CD4-positive, alpha-beta T cell treated with Interleukin-1 beta for 1 hour (primary cell): Measurements from ENCODE around the gene EHMT1.
"Not testable (repeated sequence)": the region's sequence is repeated elsewhere in the genome, so short reads cannot be mapped to it uniquely, and the experiment has no call there.

ENCODE experiments used
- DNase-seq, 2 donors: peaks; one replicate each; pipeline ENCODE4 v3.0.0-alpha.2; 2020 to 2022

The EHMT1 gene

DNA sequence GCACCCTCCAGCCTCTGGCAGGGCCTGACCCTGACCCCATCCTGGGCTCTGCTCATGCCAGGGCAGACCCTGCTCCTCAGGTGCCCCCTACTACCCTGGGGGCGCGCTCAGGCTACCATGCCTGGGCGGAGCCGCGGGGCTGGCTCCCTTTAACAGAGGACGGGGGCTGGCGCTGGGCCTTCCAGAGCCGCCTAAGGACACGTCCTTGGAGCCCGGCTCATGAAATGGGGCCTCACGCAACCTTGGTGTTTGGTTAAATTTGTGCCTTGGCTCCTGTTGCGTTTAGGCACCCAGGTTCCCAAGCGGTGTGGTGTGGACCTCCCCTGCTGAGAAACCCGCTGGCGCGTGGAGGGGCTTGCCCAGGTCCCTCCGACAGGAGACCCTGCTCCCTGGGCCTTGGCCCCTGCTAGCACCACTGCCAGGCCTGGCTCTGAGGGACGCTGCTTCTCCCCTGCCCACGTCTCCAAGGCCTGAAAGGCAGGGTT is 3.4 kb upstream of the EHMT1 start:
- no peak for DNase-seq

DNA sequence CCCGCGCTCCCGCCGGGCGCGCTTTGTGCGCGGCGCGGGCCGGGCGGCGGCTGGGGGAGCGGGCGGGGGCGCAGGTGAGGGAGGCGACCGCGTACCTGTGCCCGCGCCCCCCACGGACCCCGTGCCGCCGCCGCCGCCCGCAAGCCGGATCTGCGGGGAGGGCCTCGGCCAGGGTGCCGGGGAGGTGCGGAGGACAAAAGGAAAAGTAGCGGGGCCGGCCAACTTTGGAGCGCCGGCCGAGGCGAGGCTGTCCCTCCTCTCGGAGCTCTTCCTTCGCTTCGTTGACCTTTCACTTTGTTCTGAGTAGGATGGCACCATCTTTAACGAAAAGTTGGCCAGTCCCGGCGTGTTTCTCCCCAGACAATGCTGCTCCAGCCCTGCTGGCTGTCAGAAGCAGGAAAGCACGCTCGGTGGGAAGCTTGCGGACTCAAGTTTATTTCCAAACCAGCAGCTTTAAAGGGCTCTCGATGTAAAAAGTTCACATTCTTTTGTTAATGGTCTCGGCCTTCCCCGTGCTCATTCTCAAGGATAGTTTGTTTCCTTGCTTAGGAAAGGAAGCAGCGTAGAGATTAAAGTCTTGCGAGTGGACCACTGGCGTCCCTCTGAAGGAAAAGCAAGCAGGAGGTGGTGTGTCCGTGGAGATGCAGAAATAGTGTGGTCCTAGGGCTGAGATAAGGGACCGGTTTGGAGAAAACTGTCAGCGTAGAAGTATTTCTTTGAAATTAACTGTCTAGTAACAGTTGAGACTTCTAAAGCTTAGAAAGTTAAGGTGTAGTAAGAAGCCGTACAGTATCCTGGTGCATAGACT is 639 bp downstream of the EHMT1 start:
- DNase-seq, result peak in 1 of 2 donors; percentile 39

DNA sequence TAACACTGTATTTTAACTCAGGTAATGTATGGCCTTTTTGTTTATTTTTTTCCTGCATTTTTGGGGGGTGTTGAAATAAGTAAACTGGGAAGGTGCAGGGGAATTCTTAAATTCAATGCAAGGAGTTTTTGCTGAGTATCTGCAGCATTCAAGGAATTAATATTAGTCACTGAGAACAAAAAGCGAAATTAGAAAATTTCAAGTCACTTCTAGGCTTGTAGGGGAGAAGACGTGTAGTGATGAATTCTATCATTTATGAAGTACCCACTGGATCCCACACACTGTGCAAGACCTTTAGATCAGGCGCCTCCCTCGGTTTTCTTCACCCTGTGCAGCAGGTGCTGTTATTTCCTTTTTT is 1.2 kb downstream of the EHMT1 start:
- DNase-seq, result no peak

DNA sequence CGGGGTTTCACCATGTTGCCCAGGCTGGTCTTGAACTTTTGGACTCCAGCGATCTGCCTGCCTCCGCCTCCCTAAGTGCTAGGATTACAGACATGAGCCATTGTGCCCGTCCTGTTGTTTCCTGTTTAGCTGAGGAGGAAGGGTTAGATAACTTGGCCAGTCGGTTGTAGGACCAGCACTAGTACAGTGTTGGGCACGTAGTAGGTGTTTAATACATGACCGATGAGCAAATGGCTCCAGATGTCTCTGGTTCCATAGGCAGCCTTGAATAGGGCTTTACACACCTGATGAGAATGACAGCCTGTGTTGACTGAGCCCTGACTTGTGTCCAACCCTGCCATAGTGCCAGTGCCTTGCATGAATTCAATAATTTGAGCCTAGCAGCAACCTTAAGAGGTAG is 1.8 kb downstream of the EHMT1 start:
- DNase-seq, result no peak

DNA sequence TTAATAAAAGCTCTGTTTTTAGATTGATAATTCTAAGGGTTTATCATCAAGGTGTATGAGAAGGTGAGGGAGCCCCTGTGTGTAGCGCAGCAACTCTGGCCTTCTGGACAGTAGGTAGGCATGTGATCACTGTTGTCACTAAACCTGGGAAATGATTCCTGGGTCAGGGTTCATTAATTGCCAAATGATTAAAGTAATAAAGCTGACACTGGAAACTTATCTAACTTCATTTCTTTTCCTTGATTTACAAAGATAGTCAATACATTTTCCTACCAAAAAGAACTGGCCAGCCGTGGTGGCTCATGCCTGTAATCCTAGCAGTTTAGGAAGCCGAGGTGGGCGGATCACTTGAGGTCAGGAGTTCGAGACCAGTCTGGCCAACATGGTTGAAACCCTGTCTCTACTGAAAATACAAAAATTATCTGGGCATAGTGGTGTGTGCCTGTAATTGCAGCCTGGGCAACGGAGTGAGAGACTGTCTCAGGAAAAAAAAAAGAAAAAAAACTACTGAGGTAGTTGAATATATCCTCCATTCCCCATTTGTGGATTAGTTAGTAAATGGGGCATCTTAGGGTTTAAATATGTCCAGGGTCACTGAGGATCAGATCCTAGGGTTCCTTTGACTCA is 2.4 kb downstream of the EHMT1 start:
- peak in 1 of 2 donors; percentile 34 for DNase-seq

DNA sequence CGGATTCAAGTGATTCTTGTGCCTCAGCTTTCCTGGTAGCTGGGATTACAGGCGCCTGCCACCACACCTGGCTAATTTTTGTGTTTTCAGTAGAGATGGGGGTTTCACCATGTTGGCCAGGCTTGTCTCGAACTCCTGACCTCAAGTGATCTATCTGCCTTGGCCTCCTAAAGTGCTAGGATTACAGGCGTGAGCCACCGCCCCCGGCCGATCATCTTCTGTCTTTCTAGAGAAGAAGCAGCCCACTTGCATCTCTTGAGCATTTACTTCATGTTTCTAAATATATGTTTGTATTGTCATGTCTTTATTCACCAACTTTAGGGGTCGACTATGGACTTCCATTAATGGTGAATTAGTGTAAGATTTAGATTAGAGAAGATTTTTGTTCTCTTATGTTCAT is 3.4 kb downstream of the EHMT1 start:
- not testable (repeated sequence) for DNase-seq

DNA sequence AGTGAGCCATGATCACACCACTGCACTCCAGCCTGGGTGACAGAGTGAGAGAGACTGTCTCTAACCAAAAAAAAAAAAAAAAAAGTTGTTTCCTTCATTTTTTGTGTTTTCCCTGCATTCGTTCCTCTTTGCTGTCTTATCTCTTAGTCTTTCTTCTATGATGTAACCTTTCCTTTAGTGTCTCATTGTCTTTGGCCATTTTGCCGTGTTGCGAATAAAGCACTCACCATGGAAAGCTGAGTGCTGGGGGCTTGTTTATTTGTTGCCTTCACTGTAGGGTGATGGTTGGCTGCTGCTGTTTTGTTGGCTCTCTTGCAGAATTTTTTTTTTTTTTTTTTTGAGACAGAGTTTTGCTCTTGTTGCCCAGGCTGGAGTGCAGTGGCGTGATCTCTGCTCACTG is 7.7 kb downstream of the EHMT1 start:
- no peak for DNase-seq

DNA sequence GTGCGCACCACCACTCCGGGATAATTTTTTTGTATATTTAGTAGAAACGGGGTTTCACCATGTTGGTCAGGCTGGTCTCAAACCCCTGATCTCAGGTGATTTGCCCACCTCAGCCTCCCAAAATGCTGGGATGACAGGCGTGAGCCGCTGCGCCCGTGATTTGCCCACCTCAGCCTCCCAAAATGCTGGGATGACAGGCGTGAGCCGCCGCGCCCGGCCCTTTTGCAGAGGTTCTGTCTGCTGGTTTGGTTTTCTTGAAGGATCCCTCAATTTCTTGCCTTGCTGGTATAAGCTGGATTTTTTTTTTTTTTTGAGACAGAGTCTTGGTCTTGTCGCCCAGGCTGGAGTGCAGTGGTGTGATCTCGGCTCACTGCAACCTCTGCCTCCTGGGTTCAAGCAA is 8.6 kb downstream of the EHMT1 start:
- DNase-seq, result not testable (repeated sequence)

DNA sequence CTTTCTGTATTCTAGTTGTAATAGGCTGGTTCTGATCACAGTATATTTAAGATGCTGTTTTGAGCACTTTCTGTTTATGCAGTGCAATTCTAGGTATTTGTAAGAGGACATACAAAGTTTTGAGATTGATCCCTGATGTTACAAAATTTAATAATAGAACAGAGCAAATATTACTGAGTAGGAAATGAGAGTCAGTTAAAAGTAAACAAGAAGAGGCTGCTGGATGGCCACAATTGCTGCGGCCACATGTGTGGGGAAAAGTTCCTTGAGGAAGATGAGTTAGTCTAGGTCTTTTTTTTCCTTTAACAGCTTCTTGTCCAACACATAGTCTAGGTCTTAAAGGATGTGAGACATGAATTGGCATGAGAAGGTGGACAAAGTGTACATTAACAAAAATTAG is 11.3 kb downstream of the EHMT1 start:
- no peak for DNase-seq

DNA sequence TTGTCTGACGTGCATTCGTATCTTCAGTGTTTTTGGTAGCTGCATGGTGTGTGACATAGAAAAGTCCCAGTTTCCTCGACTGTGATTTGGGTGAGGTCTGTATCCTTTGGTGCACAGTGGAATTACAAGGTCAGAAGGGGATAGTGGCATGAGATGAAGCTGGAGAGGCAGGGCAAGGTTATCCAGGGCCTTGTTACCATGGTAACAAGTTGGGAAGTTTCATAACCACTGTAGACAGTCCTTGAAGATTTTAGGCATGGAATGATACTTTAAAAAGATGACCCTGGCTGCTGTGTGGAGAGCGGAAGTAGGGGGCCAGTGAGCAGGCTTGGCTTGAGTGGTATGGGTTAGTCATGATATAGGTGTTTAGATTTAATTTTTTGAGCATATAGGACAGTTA is 11.9 kb downstream of the EHMT1 start:
- DNase-seq, result no peak

DNA sequence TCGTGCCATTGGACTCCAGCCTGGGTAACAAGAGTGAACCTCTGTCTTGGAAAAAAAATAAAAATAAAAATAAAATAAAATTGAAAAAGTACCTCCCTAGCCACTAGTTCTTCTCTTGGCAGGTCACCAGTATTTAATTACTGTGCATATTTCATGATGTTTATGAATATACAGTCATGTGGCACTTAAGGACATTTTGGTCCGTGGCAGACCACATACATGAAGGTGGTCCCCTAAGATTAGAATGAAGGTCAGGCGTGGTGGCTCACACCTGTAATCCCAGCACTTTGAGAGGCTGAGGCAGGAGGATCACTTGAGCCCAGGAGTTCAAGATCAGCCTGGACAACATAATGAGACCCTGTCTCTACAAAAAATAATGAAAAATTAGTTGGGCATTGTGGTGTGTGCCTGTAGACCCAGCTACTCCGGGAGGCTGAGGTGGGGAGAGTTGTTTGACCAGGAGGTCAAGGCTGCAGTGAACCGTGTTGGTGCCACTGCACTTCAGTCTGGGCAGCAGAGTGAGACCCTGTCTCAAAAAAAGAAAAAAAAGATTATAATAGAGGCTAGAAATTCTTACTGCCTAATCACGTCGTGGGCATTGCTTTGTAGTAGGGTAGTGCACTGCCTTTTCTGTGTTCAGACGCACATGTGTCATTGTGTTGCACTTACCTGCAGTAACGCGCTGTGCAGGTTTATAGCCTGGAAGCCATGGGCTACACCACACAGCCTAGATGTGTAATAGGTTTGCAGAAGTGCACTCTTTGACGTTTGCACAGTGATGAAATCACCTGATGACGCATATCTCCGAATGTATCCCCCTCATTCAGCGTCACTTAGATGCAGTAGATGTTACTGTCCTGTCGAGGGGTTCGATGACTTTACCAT is 12.8 kb downstream of the EHMT1 start:
- DNase-seq, result no peak

DNA sequence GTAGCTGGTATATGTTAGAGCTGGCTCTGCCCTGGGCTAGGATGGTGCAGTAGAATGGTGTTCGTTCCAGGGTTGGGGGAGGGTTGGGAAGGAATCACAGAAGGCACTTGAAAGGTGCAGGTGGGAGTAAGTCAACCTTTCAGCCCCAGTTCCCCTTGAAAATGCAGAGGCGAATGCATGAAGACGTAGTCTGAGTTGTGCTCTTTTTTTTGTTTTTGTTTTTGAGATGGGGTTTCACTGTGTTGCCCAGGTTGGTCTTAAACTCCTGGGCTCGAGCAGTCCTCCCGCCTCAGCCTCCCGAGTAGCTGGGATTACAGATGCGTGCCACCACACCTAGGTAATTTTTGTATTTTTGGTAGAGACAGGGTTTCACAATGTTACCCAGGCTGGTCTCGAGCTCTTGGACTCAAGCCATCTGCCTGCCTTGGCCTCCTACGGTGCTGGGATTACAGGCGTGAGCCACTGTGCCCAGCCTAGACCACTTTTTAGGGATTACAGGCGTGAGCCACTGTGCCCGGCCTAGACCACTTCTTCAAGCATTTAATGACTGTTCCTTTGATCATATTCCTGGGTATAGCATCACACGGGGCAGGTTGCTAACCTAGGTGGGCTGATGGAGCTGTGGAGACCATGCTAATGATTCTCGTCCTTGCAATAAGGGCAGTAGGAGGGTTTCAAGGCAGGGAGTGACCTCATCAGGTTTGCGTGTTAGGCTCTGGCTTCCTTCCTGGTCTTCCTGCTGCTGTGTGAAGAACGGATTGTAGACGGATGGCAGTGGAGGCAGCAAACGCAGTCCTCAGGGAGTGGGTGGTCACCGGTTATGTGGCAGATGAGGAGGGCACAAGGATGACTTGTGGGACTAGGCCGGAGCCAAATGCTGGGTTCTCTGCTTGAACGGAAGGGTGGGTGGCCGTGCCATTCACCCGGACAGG is 13.7 kb downstream of the EHMT1 start:
- no peak for DNase-seq

DNA sequence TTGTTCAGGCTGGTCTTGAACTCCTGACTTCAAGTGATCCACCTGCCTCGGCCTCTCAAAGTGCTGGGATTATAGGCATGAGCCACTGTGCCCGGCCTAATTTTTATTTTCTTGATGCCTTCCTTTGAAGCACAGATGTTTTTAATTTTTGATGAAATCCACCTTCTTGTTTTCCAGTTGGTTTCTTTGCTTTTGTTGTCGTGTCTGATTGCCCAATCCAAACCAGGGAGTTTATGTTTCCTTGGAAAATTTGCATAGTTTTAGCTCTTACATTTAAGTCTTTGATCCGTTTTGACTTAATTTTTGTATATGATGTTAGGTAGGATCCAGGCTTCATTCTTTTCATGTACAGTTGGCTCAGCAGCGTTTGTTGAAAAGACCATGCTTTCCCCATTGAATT is 15.2 kb downstream of the EHMT1 start:
- no peak for DNase-seq

DNA sequence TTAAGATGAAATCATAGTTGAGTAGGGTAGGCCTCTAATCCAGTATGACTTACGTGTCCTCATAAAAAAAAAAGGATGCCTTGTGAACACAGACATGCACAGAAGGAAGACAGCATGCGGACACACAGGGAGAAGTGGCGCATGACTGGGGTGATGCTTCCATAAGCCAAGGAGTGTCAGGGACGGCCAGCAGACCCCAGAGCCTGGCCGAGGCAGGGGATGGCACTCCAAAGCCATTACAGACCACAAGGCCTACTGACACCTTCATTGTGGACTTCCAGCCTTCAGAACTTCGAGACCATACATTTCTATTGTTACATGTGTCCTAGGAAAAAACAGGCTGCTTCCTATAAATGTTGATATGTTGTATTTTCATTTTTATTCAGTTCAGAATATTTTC is 19.9 kb downstream of the EHMT1 start:
- no peak for DNase-seq

DNA sequence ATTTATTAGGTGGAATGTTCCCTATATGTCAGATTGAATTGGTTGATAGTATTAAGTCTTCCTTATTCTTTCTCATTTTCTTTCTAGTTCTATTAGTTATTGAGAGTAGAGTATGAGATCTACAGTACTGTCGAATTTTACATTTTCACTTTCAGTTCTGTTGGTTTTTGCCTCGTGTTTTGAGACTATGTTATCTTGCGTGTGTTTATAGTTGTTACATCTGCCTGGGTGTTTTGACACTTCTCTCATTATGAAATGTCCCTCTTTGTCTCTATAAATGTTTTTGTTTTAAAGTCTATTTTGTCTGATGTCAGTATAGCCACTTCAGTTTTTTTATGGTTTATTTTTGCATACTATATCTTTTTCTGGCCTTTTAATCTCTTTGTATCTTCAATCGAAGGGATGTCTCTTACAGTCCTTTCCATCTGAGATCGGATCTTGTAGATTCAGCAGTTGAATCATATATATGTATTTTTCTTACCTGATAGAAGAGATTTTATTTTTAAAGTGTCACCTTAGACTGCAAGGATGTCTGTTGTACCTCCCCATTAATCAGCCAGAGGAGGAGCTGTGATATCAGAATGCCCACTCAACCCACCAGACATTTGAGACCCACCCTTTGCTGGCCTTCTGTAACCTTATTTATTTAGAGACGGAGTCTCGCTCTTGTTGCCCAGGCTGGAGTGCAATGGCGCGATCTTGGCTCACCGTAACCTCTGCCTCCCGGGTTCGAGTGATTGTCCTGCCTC is 20.7 kb downstream of the EHMT1 start:
- DNase-seq, result peak in 1 of 2 donors; percentile 43

DNA sequence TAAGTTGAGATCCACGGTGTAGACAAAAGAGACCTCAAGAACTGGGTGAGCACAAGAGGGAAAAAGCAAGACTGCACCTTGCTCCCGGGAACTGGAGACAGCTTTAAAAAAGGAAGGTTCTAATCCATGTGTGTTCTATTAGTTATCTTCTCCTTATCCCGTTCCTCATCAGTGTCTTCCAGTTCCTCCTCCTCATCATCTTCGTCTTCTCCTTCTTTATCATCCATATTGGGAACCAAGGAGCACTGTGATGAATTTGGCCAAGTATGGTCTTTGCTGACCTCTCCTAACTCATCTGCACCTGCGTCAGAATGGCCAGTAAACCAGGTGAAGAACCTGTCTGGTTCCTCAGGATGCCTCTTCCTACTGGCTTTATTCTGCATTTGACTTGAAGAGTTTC is 22.1 kb downstream of the EHMT1 start:
- no peak for DNase-seq

DNA sequence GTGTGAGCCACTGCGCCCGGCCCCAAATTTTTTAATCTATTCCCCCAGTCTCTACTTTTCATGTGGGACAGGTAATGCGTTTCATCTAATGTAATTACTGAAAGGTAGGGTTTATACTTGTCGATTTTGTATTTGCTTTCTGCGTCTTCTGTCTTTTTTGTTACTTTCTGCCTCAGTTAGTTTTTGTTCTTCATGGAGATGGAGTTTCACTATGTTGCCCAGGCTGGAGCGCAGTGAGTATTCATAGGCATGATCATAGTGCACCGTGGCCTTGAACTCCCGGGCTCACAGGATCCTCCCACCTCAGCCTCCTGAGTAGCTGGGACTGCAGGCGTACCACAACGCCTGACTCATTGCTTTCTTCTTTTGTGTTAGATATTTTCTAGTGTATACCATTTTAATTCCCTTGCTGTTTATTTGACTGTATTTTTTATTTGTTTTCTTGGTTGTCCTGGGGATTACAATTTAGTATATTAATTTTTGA is 23.4 kb downstream of the EHMT1 start:
- DNase-seq, result no peak

DNA sequence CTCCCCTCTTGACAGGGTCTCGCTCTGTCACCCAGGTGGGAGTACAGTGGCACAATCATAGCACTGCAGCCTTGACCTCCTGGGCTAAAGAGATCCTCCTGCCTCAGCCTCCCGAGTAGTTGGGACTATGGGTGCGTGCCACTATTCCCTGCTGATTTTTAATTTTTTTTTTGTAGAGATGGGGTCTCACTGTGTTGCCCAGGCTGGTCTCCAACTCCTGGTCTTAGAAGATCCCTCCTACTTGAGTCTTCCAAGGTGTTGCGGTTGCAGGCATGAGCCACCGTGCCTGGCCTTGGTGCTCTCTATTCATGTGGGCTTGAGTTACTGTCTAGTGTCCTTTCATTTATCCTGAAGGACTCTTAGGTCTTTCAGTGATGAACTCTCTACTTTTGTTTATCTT is 24.1 kb downstream of the EHMT1 start:
- no peak for DNase-seq

DNA sequence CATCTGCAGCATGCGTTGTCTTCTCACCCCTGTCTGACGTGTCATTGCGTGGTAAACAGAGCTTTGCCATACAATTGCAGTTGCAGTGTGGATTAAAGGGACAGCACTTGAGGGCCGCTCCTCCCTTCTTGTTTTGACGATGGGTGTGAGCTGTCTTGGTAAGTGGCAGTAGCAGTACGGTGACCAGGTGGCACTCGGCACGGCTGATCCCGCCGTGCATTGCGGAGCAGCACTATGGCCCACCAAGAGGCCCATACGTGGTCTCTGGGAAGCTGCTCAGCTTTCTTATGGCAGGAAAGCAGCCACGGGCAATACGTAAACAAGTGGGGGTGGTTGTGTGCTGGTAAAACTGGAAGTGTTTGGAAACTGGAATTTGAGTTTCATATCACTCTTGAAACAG is 25.1 kb downstream of the EHMT1 start:
- no peak for DNase-seq

DNA sequence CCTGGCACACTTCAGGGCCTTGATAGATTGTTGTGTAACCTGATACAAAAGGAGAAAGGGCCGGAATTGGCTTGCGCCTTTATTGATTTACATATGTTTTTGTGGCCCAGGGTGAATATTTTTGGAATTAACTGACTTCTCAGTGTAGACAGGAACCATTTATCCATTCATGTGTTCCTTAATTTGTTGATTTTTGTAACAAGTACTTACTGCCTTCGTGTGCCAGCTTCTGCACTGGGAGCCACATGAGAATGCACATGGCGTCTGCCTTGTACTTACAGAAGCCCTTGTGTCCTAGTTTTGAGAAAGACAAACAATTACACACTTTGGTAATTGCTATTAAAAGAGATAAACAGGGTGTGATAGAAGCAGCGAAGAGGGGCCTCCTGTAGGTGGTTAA is 26.4 kb downstream of the EHMT1 start:
- DNase-seq, result no peak

DNA sequence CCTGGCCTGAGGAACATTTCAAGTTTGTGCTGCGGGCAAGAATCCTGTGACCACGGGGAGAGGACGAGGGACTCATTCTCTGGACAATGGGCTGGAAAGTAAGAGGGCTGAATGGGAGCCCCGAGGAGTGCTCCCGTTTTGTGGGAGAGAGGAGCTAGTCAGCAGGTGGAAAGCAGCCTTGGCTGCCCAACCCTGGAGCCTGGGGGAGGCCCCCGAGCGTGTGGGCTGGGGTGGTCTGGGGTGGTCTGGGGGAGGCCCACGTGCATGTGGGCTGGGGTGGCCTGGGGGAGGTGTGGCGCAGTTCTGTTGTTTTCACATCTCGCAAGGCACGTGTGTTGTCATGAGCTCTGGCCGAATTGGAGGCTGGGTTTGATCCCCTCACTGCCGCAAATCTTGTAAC is 27.5 kb downstream of the EHMT1 start:
- DNase-seq, result no peak
